HL-60 (cell line): ENCODE data around the gene NRXN2.

Experiments
- DNase-seq, 2 experiments: peaks; one replicate each; pipeline ENCODE4 v3.0.0-alpha.2; 2010 to 2020; ENCODE audit warnings: low read depth in 1 of 2, low spot score in 1 of 2
- H3K27ac ChIP-seq: fragments of 250-450 bp; sonication (Bioruptor Pico); replicated peaks from 2 replicates; pipeline ENCODE4 v1.5.1; 2020; ENCODE audit warnings: mild to moderate bottlenecking, moderate library complexity
- H3K27me3 ChIP-seq: fragments of 250-450 bp; sonication (Bioruptor Pico); 2 replicates; pipeline ENCODE4 v1.5.1; 2021; ENCODE audit warnings: mild to moderate bottlenecking, moderate library complexity; ENCODE audit not compliant: insufficient read depth, poor library complexity, severe bottlenecking
- H3K4me3 ChIP-seq: replicated peaks from 2 replicates; pipeline ENCODE4 v1.5.1; 2011; ENCODE audit warnings: mild to moderate bottlenecking, control low read depth, low read length; ENCODE audit not compliant: insufficient read depth
- CTCF ChIP-seq: IDR thresholded peaks from one replicate; pipeline ENCODE4 v1.5.1; 2011; ENCODE audit warnings: low read length, control low read depth, inconsistent platforms; ENCODE audit not compliant: insufficient read depth
- GABPA ChIP-seq: IDR thresholded peaks from 2 replicates; pipeline ENCODE4 v1.6.1; 2012; ENCODE audit warnings: low read depth
- POLR2AphosphoS5 ChIP-seq: IDR thresholded peaks from 2 replicates; pipeline ENCODE4 v1.6.1; 2012; ENCODE audit warnings: low read depth
- SPI1 ChIP-seq: IDR thresholded peaks from 2 replicates; pipeline ENCODE4 v1.6.1; 2012; ENCODE audit warnings: low read depth, mild to moderate bottlenecking, borderline replicate concordance
- TF ChIP-seq, protein P1 (sequence below): IDR thresholded peaks from 2 replicates; pipeline ENCODE4 v1.6.1; 2012; ENCODE audit warnings: low read depth; ENCODE audit not compliant: insufficient replicate concordance

The NRXN2 gene

GRCh38 chr11:64742087-64742888 lies 19.3 kb upstream of the NRXN2 start:
- peak overlapping the region; percentile 85 for H3K4me3 ChIP-seq
- TF ChIP-seq POLR2AphosphoS5, result no peak; the same call in 1 of the 2 replicates
- TF ChIP-seq, protein P1, sequence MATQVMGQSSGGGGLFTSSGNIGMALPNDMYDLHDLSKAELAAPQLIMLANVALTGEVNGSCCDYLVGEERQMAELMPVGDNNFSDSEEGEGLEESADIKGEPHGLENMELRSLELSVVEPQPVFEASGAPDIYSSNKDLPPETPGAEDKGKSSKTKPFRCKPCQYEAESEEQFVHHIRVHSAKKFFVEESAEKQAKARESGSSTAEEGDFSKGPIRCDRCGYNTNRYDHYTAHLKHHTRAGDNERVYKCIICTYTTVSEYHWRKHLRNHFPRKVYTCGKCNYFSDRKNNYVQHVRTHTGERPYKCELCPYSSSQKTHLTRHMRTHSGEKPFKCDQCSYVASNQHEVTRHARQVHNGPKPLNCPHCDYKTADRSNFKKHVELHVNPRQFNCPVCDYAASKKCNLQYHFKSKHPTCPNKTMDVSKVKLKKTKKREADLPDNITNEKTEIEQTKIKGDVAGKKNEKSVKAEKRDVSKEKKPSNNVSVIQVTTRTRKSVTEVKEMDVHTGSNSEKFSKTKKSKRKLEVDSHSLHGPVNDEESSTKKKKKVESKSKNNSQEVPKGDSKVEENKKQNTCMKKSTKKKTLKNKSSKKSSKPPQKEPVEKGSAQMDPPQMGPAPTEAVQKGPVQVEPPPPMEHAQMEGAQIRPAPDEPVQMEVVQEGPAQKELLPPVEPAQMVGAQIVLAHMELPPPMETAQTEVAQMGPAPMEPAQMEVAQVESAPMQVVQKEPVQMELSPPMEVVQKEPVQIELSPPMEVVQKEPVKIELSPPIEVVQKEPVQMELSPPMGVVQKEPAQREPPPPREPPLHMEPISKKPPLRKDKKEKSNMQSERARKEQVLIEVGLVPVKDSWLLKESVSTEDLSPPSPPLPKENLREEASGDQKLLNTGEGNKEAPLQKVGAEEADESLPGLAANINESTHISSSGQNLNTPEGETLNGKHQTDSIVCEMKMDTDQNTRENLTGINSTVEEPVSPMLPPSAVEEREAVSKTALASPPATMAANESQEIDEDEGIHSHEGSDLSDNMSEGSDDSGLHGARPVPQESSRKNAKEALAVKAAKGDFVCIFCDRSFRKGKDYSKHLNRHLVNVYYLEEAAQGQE, result no peak
- no peak for TF ChIP-seq SPI1
- TF ChIP-seq GABPA, result no peak
- TF ChIP-seq CTCF, result no peak
- H3K27me3 ChIP-seq, result no peaks in the 10 kb centered on the region
- DNase-seq, result peak in 1 of 2 experiments; percentile 45
- peak overlapping the region; percentile 99 for H3K27ac ChIP-seq

DNA sequence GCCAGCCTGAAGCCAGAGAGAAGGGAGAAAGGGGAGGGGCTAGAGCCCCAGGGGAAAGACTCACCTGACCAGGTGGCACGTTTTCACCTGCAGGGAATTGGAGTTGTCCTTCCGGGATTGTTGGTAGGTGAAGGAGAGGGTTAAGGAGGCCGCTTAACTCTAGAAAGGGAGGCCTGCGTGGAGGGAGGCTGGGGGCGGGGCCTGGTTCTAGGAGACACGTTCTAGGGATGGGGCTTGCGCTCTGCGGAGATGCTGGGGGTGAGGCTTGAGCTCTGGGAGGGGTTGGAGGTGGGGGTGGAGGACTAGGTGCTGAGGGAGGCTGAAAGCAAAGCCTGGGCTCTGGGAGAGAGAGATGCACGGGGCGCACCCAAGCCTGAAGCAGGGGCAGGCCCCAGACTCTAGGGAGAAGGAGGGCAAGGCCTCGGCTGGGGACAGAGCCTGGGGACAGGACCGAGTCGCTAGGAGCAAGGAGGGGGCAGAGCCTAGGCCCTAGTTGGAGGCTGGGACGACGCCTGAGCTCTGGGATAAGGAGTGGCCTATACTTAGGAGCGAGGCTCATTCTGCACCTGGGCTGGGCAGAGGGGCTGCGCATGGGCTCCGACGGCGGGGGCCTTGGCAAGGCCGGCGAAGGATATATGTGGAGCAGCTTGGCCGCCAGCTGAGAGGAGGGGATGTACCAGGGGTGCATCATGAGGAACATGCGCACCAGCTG lies 18.5 kb upstream of the NRXN2 start:
- H3K4me3 ChIP-seq, result peak overlapping the region; percentile 85
- no peak for DNase-seq
- H3K27ac ChIP-seq, result peak overlapping the region; percentile 99; the same call in 1 of the 2 replicates
- no peaks in the 10 kb centered on the region for H3K27me3 ChIP-seq
- TF ChIP-seq, protein P1, result no peak

DNA sequence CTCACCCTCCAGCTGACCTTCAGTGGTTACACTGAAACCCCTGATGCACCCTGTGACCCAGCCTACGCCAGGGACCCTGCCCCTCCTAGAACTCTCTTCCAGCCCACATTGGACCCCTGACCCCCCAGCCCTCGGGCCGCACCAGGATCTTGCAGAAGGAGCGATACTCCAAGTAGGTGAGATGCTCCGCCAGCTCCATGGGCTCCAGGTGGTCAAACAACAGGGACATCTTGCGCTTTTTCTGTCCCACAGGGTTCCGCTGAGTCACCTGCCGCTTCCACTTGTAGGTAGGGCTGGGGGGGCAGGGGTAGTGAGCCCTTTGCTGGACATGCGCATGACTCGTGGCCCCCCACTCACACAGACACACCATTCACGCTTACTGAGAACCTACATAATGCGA lies 16.9 kb upstream of the NRXN2 start:
- Histone ChIP-seq H3K27me3 (no peaks in the 10 kb centered on the region), H3K27ac (no peak overlapping the region), H3K4me3 (no peak overlapping the region)
- TF ChIP-seq CTCF (no peak), POLR2AphosphoS5 (no peak), SPI1 (no peak), GABPA (no peak)
- TF ChIP-seq, protein P1, result no peak
- no peak for DNase-seq
